ENCODE data around the gene PDZRN4. TPM values are rescaled to one million over a fixed set of nuclear protein-coding genes. Genes with fewer than 3 reads are reported as not detected.
"Not testable (repeated sequence)": the region's sequence is repeated elsewhere in the genome, so short reads cannot be mapped to it uniquely, and the experiment has no call there.

Gene PDZRN4
- total RNA-seq, result 0.22 TPM
- long read RNA-seq, result 0 reads

DNA sequence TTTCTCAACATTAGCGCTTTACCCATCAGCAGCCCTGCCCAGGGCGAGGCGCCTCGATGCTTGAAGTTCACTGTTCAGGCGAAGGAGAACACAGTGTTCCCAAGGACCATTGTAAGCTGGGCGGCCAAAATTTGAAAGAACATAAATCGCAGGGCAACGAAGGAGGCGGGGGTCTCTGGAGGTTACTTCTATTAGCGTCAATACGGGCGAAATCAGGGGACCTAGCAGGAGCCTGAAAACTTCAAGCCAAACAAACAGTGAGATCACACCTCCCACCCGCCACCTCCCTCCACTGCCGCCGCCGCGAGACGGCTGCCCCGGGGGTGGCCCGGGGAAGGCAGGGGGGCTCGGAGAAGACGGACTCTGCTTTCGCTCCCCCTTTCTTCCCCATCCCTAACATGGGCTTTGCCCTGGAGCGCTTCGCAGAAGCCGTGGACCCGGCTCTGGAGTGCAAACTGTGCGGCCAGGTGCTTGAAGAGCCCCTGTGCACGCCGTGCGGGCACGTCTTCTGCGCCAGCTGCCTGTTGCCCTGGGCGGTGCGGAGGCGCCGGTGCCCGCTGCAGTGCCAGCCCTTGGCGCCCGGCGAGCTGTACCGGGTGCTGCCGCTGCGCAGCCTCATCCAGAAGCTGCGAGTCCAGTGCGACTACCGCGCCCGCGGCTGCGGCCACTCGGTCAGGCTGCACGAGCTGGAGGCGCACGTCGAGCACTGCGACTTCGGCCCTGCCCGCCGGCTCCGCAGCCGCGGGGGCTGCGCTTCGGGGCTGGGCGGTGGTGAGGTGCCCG lies at the start of gene PDZRN4:
PDZRN4 (plus strand) TSS at position 263 of the 783 bp plus-strand sequence.
- ATAC-seq (peak; percentile 31), DNase-seq (peak; percentile 32)
- intact Hi-C loops (cut with micrococcal nuclease), result no loop called here

DNA sequence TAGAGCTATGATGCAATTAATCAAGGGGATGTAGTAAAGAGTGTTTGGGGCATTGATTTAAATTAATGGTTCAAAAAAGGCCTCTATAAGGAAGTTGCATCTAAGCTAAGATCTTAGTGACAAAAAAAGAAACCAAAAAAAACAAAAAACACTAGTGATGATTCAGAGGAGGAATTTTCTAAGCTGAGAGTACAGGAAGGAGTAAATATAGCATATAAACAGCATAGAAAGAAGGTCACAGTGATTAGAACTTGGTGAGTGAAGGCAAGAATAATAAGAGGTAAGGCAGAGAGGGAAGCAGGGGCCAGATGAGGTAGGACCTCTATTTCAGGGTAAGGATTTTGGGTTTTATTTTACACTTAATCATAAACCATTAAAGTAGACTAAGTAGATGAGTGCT lies 48.0 kb upstream of the PDZRN4 start:
- ATAC-seq (no peak), DNase-seq (no peak)
- intact Hi-C loops (cut with micrococcal nuclease), result no loop called here

DNA sequence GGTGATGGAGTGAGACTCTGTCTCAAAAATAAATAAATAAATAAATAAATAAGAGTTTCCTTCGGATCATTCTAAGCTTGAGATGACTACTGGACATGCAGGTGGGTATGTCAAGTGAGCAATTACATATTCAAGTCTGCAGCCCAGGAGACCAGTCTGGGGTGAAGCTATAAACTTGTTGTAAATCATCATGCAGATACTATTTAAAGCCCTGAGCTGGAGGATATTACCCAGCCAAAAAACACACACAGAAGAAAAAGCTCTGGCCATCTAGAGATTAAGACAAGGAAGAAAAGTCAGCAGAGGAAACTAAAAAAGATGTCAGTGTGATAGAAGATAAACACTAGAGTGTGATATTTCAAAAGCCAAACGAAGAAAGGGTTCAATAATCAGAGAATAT lies 47.0 kb upstream of the PDZRN4 start:
- ATAC-seq (no peak), DNase-seq (no peak)
- intact Hi-C loops (cut with micrococcal nuclease), result no loop called here

GRCh38 chr12:41142376-41142775 lies 45.7 kb upstream of the PDZRN4 start:
- intact Hi-C loops (cut with micrococcal nuclease), result no loop called here
- no peak for ATAC-seq
- no peak for DNase-seq

- ATAC-seq (no peak), DNase-seq (no peak)
- intact Hi-C loops (cut with micrococcal nuclease), result no loop called here
Observed at GRCh38 chr12:41151793-41152192, 36.3 kb upstream of the PDZRN4 start.

DNA sequence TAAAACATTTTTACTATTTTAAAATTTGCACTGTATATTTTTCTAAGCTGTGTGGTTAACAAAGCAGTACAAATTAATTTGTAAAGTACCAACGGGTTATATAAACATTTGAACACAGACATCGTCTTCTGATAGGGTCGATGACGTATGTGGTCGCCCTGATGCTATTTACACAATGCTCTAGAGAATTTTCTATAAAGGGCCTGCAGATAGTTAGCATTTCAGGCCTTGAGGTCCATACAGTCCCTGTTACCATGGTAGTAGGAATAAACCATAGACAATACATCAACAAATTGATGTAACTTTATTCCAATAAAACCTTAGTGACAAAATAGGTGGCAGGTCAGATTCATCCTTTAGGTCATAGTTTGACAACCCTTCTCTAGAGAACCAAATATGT lies 25.7 kb upstream of the PDZRN4 start:
- ATAC-seq, result no peak
- intact Hi-C loops (cut with micrococcal nuclease), result no loop called here

DNA sequence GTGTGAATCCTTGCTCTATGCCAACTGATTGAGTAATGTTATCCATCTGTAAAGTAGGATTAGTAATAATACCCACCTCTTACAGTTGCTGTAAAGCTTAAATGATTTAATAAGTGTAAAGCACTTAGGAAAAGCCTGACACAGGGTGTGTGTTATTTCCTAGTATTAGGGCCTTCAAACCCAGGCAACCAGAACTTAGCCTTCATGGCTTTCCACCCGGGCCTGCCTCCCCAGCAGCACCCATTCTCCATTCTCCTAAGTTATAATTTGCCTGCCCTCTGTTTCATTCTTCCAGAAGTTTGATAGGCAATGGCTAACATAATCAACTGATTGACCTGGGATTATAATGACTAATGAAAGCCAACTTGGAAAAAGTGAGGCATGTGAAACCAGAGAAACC lies 20.4 kb upstream of the PDZRN4 start:
- ATAC-seq (no peak), DNase-seq (no peak)
- intact Hi-C loops (cut with micrococcal nuclease), result no loop called here

More for the DNA sequence above, 25.7 kb upstream of the PDZRN4 start:
- DNase-seq, result no peak

DNA sequence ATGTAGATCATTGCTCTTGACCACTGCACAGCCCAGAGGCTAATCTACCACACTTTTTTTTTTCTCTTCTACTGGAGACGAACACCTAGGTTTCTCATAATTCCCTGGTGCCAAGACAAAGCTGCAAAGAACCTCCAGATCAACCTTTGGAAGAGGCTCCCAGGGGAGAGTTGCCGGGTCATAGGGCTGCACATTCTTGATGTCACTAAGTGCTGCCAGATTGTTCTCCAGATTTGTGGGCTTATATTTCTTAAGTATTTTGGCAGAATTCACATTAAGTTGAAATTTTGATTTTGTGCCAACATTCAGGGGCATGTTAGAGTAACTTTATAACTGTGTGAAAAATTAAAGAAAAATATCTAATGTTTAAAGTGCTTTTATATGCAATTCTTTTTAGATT lies 13.5 kb upstream of the PDZRN4 start:
- ATAC-seq (no peak), DNase-seq (no peak)

GRCh38 chr12:41179507-41179906 lies 8.6 kb upstream of the PDZRN4 start:
- DNase-seq; intact Hi-C loops (cut with micrococcal nuclease); ATAC-seq: not testable (repeated sequence)

More for the DNA sequence above, 13.5 kb upstream of the PDZRN4 start:
- intact Hi-C loops (cut with micrococcal nuclease), result no loop called here

GRCh38 chr12:41184864-41185263 lies 3.3 kb upstream of the PDZRN4 start:
- intact Hi-C loops (cut with micrococcal nuclease), result no loop called here
- DNase-seq (no peak), ATAC-seq (no peak)

DNA sequence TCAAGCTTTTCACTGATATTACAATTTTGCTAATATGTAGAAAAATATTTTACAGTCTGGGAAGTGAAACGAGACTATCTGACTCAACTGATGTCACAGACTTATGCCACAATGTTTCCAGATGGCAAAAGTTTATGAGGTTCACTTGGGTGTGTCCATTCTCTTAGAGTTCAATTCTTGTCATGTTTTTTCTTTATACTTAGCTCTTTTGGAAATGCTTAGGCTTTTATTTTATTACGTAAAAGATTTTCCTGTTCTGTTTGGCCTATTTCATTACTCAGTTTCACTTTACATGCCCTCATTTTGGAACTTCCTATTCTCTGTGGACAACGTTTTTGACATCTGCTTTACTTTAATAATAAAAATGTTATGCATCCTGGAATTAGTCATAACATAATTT lies 2.1 kb upstream of the PDZRN4 start:
- intact Hi-C loops (cut with micrococcal nuclease), result no loop called here
- DNase-seq (no peak), ATAC-seq (peak; percentile 19)

- ATAC-seq (no peak), DNase-seq (peak; percentile 21)
- intact Hi-C loops (cut with micrococcal nuclease), result no loop called here
Observed at GRCh38 chr12:41188841-41189394, 798 bp downstream of the PDZRN4 start.

DNA sequence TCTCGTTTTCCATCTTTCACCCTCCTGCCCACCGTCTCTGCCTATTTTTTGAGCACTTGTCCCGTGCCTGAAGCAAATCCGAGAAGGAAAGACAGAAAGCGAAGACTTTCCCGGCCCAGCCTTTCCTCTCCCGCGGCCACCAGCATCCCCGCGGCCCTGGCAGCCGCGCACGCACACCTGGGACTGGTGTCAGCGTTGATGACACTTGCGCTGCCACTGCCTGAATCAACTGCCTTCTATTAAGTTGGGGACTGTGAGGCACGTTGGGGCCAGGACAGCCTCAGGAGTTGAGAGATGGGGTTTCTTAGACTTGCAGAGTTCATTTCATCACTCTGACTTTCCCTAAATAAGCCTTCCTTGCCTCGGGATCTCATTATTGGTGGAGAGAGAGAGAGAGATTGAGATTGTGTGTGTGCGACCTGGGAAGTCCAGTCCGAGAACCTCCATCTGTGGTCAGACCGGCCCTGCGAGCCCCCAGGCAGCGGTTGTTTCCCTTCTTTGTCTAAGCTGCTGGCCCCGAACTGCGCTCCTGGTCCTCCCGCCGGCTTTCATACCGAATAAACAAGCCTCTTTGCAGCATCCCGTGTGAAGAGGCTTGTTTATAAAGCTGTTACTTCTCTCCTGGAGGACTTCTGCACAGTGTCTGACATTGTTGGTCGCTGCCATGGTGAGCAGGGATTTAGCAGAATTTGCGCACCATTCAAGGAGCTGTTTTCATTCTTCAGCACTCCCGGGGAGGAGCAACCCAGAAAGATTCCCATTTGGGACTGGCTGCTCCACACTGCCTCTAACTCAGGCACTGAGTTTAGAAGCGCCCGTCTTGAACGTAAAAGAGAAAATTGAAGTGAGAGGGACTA lies 1.5 kb downstream of the PDZRN4 start:
- intact Hi-C loops (cut with micrococcal nuclease), result no loop called here
- DNase-seq, result peak; percentile 14
- peak; percentile 43 for ATAC-seq

DNA sequence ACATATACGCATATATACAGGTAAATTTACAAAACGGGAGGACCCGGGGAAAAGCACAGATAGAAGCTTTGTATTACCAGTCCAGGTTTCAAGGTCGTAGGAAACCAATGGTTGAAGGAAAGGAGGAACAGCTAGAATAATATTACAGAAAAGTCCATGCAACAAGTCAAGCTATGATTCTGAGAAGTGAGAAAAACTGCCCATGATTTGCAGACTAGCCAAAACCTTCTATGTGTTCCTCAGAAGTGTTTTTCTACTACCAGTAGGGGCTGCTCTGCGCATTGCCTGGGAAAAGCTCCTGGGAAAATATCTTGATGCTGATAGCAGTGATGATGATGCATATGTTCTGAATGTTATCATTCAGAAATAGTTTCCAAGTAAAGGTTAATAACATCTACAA lies 2.2 kb downstream of the PDZRN4 start:
- intact Hi-C loops (cut with micrococcal nuclease), result no loop called here
- no peak for DNase-seq
- ATAC-seq, result no peak

- ATAC-seq; DNase-seq; intact Hi-C loops (cut with micrococcal nuclease): not testable (repeated sequence)
Observed at GRCh38 chr12:41191549-41191948, 3.4 kb downstream of the PDZRN4 start.

DNA sequence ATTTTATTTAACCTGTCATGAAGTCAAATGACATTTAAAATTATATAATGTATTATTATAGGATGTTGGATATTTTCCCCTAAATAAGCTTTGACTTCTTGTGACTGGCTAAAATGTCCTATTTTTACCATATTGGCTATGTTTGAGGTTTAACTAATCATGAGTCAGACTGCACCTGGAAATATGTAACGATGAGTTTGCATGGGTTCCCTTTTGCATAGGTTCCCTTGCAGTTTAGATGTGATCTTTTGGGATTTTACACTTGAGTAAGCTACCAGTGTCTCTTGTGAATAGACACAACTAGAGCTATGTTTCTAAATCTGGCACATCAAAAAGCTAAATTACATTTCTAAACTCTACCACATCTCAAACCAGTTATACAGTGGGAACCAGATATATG lies 5.2 kb downstream of the PDZRN4 start:
- intact Hi-C loops (cut with micrococcal nuclease), result no loop called here
- DNase-seq (no peak), ATAC-seq (no peak)

DNA sequence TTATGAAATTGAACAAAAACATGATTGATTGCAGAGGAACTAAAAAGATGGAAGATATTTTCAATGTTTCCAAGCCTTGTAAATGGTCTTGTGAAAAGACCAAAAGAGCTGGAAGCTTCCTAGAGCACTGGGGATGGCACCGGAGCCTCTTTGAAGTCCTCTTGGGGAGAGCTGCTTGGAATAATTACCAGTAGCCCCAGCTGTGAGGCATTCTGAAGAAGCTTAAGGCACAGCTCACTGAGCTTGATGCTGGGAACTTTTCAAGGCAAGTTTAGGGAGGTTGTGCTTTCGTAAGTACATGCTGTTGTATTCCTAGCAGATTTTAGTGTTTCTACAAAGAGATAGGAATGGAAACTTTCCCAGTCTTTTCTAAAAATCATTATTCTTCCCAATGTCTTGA lies 13.9 kb downstream of the PDZRN4 start:
- ATAC-seq, result no peak
- intact Hi-C loops (cut with micrococcal nuclease), result no loop called here

DNA sequence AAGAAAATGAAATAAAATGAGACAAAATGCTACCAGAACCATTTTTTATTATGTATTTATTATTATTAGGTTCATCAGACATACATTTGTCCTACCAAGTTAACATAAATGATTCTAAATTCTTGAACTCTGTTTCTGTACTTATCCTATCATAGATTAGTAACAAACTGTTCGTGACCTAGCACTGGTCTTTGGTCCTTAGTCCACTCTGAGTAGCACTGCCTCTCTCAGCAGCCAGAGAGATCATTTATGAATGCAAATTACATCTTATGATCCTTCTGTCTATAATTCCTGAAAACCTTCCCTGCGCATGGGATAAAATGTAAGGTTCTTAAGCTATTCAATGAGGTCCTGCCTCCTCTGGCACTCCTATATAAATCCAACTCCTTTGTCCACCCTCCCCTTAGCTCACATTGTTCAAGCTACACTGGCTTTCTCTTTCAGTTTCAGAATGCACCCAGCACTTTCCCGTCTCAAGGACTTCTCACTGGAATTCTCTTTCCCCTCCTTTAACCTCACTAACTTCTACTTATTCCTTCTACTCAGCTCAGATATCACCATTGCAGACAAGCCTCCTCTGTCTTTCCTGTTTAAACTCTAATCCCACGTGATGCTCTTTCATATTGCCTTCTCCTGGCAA lies 17.1 kb downstream of the PDZRN4 start:
- ATAC-seq (peak; percentile 49), DNase-seq (no peak)
- intact Hi-C loops (cut with micrococcal nuclease), result no loop called here

More for the DNA sequence above, 13.9 kb downstream of the PDZRN4 start:
- DNase-seq, result no peak

GRCh38 chr12:41206298-41206697 lies 18.2 kb downstream of the PDZRN4 start:
- intact Hi-C loops (cut with micrococcal nuclease), result no loop called here
- DNase-seq, result no peak
- ATAC-seq, result no peak

DNA sequence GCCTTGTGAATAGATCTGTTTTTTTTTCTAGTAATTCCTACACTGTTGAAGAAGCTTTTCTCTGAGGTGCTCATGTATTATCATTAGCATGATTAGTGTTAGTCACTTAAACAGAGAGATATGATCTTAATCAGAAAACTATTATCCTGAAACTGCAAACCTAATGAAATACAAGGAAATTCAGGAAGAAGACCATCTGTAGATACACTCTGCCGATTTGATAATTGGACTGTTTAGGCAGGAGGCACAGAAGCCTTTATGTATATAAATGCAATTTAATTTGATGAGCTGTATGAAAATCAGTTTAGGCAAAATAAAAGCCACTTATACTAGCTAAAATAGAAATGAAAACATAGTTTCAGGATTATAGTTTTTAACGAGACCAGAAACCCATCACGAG lies 23.3 kb downstream of the PDZRN4 start:
- ATAC-seq (no peak), DNase-seq (no peak)
- intact Hi-C loops (cut with micrococcal nuclease), result no loop called here

Data from left ventricle myocardium superior (tissue), 1 donor.